Activated naive CD8-positive, alpha-beta T cell treated with anti-CD3 and anti-CD28 coated beads, Interleukin-2, amount 50 U/mL, for 16 hours (primary cell): ENCODE results near the gene NPTXR.

ENCODE experiments used
- DNase-seq: peaks from one replicate; pipeline ENCODE4 v3.0.0-alpha.2; 2020; ENCODE audit warnings: low read depth, low spot score

The NPTXR gene

GRCh38 chr22:38799265-38800002 lies 44.4 kb downstream of the NPTXR start:
- no peak for DNase-seq

DNA sequence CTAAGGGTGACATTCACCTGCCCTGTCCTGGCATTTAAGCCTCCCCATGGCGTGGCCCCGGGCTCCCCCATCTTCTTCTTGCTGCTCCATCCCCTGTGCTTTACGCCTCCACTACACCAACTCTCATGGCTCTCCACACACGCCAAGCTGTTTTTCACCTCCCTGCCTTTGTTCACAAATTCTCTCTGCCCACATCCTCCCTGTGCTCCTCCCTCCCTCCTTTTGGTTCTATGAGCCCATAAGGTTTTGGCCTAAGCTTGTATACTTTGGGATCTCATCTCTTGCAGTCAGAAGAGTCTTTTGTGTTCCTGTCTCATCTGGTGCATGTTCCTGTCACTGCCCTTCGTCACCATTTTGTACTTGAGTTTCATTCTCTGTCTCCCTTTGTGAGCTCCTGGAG lies 45.3 kb downstream of the NPTXR start:
- DNase-seq, result no peak

- no peak for DNase-seq
Measured at GRCh38 chr22:38796262-38796957, 47.4 kb downstream of the NPTXR start.

- no peak for DNase-seq
Measured at GRCh38 chr22:38795569-38795968, 48.3 kb downstream of the NPTXR start.

- DNase-seq, result peak; percentile 84
Measured at GRCh38 chr22:38793721-38794466, 49.9 kb downstream of the NPTXR start, which contains the start of gene DNAL4. Gene DNAL4 (minus strand): TSS chr22:38794143. CDS start chr22:38782731, 11,412 bp downstream.

DNA sequence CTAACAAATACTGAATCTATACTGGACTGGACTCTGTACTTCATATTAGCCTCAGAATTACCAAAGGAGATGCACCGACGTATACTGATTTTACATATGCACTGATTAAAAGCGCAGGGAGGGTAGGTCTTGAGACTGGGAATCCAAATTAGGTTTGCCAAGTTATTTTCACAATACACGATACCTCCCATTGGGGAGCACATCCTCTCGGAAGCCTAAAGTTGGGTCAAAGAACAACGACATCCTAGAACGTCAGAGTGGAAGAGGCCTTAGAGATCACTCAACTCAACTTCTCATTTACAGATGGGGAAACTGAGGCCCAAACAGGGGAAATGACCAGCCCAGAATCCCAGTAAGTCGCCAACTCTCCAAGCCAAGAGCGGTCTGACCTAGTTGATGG lies 50.5 kb downstream of the NPTXR start:
- DNase-seq, result no peak

DNA sequence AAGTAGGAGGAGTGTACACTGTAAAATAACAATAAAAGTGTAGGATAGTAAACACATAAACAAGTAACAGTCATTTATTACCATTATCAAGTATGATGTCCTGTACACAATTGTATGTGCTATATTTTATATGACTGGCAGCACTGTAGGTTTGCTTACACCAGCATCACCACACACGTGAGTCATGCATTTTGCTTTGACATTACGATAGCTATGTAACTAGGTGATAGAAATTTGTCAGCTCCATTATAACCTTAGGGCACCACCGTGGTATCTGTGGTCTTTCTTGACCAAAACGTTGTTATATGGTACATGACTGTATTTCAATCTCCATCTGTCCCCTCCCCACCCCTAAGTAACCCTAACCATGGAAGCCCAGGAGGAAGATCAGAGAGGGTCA lies 51.0 kb downstream of the NPTXR start:
- no peak for DNase-seq

GRCh38 chr22:38789606-38790005 lies 54.2 kb downstream of the NPTXR start:
- no peak for DNase-seq

DNA sequence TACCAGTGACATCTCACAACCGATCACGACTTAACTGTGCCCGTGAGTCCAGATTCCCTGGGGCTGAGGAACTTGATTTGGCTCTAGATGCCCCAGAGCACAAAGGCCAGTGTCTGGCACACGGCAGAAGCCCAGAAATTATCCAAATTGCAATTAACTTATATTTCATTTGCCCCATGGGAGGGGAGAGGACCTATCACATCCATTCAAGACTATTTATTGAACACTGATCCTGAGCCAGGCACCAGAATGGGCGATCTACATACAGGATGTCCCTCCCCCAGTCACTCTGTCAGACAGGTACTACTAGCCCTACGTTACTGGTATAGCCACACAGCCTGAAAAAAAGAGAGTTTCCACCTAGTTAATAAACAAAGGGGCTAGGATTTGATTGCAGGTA lies 55.0 kb downstream of the NPTXR start:
- DNase-seq, result no peak

- DNase-seq, result no peak
Measured at GRCh38 chr22:38788021-38788816, 55.6 kb downstream of the NPTXR start.

DNA sequence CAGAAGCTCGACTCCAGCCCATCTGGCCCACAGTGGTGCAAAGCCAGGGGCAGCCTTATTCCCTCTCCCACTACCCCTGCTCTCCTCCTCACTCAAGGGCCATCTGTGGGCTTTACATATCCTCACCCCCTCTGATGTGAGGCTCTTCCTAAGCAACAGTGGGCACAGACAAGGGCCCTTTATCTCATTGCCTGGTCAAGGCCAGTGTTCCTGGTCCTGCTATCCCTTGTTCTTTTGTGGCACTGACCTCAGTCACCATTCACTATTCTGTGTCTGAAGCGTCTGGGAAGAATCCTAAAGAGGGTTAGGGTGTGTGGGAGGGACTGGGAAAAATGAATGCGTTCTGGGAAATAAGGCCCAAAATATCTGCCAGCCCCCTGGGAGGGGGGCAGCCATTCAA lies 57.2 kb downstream of the NPTXR start:
- DNase-seq, result no peak

DNA sequence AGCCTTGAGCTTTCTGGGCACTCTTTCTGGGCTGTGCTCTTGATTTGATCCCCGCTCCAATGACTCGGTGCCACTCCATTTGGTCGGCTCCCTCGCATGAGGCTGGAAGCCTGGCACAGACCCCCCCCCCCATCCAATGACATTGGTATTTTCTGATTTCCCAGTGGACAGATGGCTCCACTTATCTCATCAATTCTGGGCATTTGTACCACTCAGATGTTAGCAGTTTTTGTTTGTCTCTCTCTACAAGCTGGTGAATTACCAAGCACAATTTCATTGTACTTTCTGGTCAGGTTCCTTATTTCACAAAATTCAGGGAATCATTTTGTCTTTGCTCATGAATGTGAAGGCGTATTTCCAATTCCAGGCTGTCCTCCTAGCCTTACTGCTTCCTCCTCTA lies 59.0 kb downstream of the NPTXR start:
- DNase-seq, result no peak

DNA sequence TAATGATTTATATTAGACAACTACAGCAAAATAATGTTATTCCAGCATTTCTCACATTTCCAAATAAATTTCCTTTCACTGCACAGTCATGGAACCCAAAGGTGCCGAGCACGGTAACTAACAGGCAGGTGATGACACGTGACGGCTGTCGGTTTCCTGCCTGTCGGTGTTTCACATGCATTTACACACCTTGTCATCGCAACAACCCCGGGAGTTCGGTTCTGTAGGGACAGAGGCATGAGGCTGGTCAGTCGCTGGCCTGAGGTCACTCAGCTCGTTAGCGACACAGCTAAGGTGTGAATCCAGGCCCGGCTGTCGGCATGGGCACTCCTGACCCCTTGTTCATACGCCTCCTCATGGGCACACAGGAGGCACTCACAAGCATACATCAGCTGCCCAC lies 59.8 kb downstream of the NPTXR start:
- no peak for DNase-seq

GRCh38 chr22:38783095-38783615 lies 60.7 kb downstream of the NPTXR start:
- no peak for DNase-seq

DNA sequence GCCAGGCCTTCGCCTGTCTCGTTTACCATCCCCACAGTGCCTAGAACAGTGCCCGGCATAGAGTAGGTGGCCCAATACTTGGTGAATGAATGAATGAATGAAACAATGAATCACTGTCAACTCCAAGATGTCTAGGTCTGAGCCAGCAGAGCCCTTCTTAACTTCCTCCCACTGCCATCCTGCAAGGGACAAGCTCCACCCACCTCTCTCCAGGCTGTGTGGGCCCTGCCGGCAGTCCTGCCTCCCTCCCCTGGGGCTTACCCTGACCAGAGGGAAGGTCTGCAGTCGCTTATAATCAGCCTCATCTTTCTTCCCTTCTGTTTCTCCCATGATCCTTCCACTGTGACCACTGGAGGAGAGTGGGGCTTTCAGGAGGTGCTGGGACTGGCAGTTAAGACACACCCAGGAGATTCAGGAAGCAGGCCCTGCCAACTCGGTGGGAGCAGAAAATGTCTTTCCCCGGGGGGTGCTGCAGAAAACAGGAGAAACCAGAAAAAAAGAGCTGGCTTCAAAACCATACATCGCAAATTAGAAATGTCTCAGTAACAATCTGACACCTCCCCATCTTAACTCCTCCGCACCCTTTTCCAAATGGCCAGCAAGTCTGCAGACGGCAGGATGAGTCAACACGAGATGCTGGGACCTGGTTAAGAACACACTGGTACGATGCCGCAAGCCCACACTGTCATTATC lies 61.3 kb downstream of the NPTXR start:
- DNase-seq, result no peak

DNA sequence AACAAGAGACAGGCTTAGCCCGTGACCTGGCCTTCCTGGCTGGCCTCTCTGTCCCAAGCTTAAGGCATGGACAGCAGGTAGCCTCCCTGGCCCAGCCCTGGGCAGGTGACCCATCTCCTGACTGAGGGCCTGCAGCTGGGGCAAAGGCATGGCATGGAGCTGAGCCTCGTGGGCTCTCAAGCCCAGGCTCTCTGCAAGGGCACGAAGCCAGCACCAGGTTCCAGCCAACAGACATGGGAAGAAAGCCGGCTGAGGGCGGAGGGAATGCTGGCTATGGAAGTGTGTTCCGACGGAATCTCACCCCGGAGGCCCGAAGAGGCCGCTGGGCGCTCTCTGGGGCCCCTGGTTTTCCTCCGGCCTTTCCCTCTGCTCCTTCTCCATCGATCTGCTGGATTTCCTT lies 62.8 kb downstream of the NPTXR start:
- no peak for DNase-seq

- DNase-seq, result no peak
Measured at GRCh38 chr22:38777087-38777671, 66.6 kb downstream of the NPTXR start.

DNA sequence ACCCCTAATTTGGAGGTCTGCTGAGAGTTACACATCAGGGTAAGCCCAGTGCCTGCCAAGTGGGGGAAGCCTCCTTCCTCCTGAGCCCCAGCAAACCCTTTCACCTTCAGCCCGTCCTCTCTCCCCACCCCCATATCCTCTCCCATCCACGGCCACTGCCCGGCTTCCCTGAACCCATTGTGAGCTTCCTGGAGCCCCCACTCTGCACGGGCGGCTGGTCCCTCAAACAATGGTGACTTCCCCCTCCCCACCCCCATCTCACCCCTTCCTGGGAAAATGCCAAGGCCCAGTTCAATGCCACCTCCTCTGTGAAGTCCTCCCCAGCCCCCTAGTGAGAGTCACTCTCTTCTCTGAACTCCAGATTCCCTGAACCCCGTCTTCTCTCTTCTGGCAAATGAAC lies 67.7 kb downstream of the NPTXR start:
- DNase-seq, result no peak

GRCh38 chr22:38775656-38776055 lies 68.2 kb downstream of the NPTXR start:
- DNase-seq, result no peak

DNA sequence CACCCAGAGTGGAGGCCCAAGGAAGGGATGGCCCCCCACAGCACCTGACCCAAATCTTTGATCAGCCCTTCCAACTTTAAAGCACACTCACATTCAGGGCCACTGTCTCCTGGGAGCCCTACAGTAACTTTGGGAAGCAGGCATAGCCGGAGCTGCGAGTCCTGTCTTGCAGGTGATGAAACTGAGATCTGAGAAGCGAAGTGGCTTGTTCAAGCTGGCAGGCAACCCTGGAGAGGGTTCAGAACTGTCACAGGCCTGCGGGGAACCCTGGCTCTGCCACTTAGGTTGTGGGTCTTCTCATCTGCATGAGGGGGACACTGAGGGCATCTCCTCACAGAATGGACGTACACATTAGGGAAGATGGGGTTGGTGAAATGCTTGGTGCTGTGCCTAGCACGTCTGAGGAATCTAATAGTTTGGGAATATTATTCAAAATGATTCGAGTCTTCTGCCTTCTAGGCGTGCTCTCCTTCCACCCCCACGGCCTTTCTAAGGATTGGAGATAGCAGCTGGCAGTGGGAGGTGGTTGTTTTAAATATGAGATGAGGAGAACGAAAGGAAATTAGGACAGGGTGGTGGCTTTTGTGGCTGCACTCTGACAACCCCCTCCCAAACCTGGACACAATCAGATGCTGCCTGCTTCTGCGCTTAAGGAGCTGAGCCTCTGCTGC lies 69.2 kb downstream of the NPTXR start:
- no peak for DNase-seq
